T-helper 1 cell treated with Interleukin-12 subunit alpha and Interleukin-12 subunit beta and Interleukin-4 antibody, amounts not matched to agents 30 μg/mL and 1 μg/mL, for 36 hours (primary cell): Measurements from ENCODE around the gene KATNIP.

Source experiments
- H3K27ac Mint-ChIP-seq: one replicate; pipeline ENCODE4 v1.8.0; 2021; ENCODE audit warnings: mild to moderate bottlenecking, mixed read lengths
- H3K27me3 Mint-ChIP-seq: one replicate; pipeline ENCODE4 v1.8.0; 2021; ENCODE audit warnings: low read depth, mixed read lengths
- H3K36me3 Mint-ChIP-seq: one replicate; pipeline ENCODE4 v1.8.0; 2021; ENCODE audit warnings: low read depth, mixed read lengths
- H3K4me1 Mint-ChIP-seq: one replicate; pipeline ENCODE4 v1.8.0; 2021; ENCODE audit warnings: low read depth, mixed read lengths
- H3K4me3 Mint-ChIP-seq: one replicate; pipeline ENCODE4 v1.8.0; 2021; ENCODE audit warnings: mild to moderate bottlenecking, moderate library complexity, mixed read lengths
- H3K9me3 Mint-ChIP-seq: one replicate; pipeline ENCODE4 v1.8.0; 2021; ENCODE audit warnings: mixed read lengths

Gene KATNIP

GRCh38 chr16:27583634-27584033 lies 33.7 kb downstream of the KATNIP start:
- no peak overlapping the region for H3K4me3 Mint-ChIP-seq
- no peaks in the 10 kb centered on the region for H3K9me3 Mint-ChIP-seq
- peaks cover 3% of the 10 kb centered on the region for H3K4me1 Mint-ChIP-seq
- H3K27me3 Mint-ChIP-seq = no peaks in the 10 kb centered on the region
- H3K36me3 Mint-ChIP-seq = no peaks in the 10 kb centered on the region
- H3K27ac Mint-ChIP-seq = no peak overlapping the region

- Mint-ChIP-seq H3K4me3 (no peak overlapping the region), H3K27ac (no peak overlapping the region), H3K36me3 (no peaks in the 10 kb centered on the region), H3K4me1 (no peaks in the 10 kb centered on the region), H3K27me3 (no peaks in the 10 kb centered on the region), H3K9me3 (no peaks in the 10 kb centered on the region)
Measured at GRCh38 chr16:27585200-27585599, 35.3 kb downstream of the KATNIP start.

- H3K4me3 Mint-ChIP-seq = no peak overlapping the region
- H3K9me3 Mint-ChIP-seq = no peaks in the 10 kb centered on the region
- no peaks in the 10 kb centered on the region for H3K4me1 Mint-ChIP-seq
- no peaks in the 10 kb centered on the region for H3K36me3 Mint-ChIP-seq
- H3K27ac Mint-ChIP-seq = no peak overlapping the region
- no peaks in the 10 kb centered on the region for H3K27me3 Mint-ChIP-seq
Measured at GRCh38 chr16:27586711-27587110, 36.8 kb downstream of the KATNIP start.

GRCh38 chr16:27588057-27588456 lies 38.1 kb downstream of the KATNIP start:
- H3K9me3 Mint-ChIP-seq = no peaks in the 10 kb centered on the region
- H3K27me3 Mint-ChIP-seq = no peaks in the 10 kb centered on the region
- H3K27ac Mint-ChIP-seq = no peak overlapping the region
- H3K36me3 Mint-ChIP-seq = no peaks in the 10 kb centered on the region
- H3K4me3 Mint-ChIP-seq = no peak overlapping the region
- H3K4me1 Mint-ChIP-seq = no peaks in the 10 kb centered on the region

- Mint-ChIP-seq H3K9me3 (no peaks in the 10 kb centered on the region), H3K4me3 (no peak overlapping the region), H3K27ac (no peak overlapping the region), H3K4me1 (no peaks in the 10 kb centered on the region), H3K27me3 (no peaks in the 10 kb centered on the region), H3K36me3 (no peaks in the 10 kb centered on the region)
Measured at GRCh38 chr16:27591837-27592236, 41.9 kb downstream of the KATNIP start.

GRCh38 chr16:27595475-27595874 lies 45.5 kb downstream of the KATNIP start:
- H3K27me3 Mint-ChIP-seq = no peaks in the 10 kb centered on the region
- no peaks in the 10 kb centered on the region for H3K9me3 Mint-ChIP-seq
- no peaks in the 10 kb centered on the region for H3K4me1 Mint-ChIP-seq
- no peak overlapping the region for H3K4me3 Mint-ChIP-seq
- no peak overlapping the region for H3K27ac Mint-ChIP-seq
- no peaks in the 10 kb centered on the region for H3K36me3 Mint-ChIP-seq

GRCh38 chr16:27595993-27596392 lies 46.0 kb downstream of the KATNIP start:
- H3K4me1 Mint-ChIP-seq = no peaks in the 10 kb centered on the region
- H3K4me3 Mint-ChIP-seq = no peak overlapping the region
- no peaks in the 10 kb centered on the region for H3K36me3 Mint-ChIP-seq
- no peaks in the 10 kb centered on the region for H3K27me3 Mint-ChIP-seq
- no peak overlapping the region for H3K27ac Mint-ChIP-seq
- H3K9me3 Mint-ChIP-seq = no peaks in the 10 kb centered on the region

GRCh38 chr16:27596411-27596810 lies 46.5 kb downstream of the KATNIP start:
- H3K27me3 Mint-ChIP-seq = no peaks in the 10 kb centered on the region
- H3K9me3 Mint-ChIP-seq = no peaks in the 10 kb centered on the region
- H3K36me3 Mint-ChIP-seq = no peaks in the 10 kb centered on the region
- no peaks in the 10 kb centered on the region for H3K4me1 Mint-ChIP-seq
- no peak overlapping the region for H3K4me3 Mint-ChIP-seq
- H3K27ac Mint-ChIP-seq = no peak overlapping the region

- Mint-ChIP-seq H3K4me3 (no peak overlapping the region), H3K27ac (no peak overlapping the region), H3K9me3 (no peaks in the 10 kb centered on the region), H3K4me1 (no peaks in the 10 kb centered on the region), H3K36me3 (no peaks in the 10 kb centered on the region), H3K27me3 (no peaks in the 10 kb centered on the region)
Measured at GRCh38 chr16:27597361-27597760, 47.4 kb downstream of the KATNIP start.

GRCh38 chr16:27598220-27598619 lies 48.3 kb downstream of the KATNIP start:
- no peaks in the 10 kb centered on the region for H3K4me1 Mint-ChIP-seq
- no peaks in the 10 kb centered on the region for H3K36me3 Mint-ChIP-seq
- H3K4me3 Mint-ChIP-seq = no peak overlapping the region
- H3K27ac Mint-ChIP-seq = no peak overlapping the region
- no peaks in the 10 kb centered on the region for H3K9me3 Mint-ChIP-seq
- no peaks in the 10 kb centered on the region for H3K27me3 Mint-ChIP-seq

GRCh38 chr16:27598931-27599565 lies 49.1 kb downstream of the KATNIP start:
- H3K27ac Mint-ChIP-seq = no peak overlapping the region
- H3K27me3 Mint-ChIP-seq = no peaks in the 10 kb centered on the region
- no peaks in the 10 kb centered on the region for H3K4me1 Mint-ChIP-seq
- no peaks in the 10 kb centered on the region for H3K9me3 Mint-ChIP-seq
- no peaks in the 10 kb centered on the region for H3K36me3 Mint-ChIP-seq
- no peak overlapping the region for H3K4me3 Mint-ChIP-seq

- Mint-ChIP-seq H3K36me3 (no peaks in the 10 kb centered on the region), H3K27ac (no peak overlapping the region), H3K4me1 (no peaks in the 10 kb centered on the region), H3K27me3 (no peaks in the 10 kb centered on the region), H3K4me3 (no peak overlapping the region), H3K9me3 (no peaks in the 10 kb centered on the region)
Measured at GRCh38 chr16:27599606-27600005, 49.7 kb downstream of the KATNIP start.
